Lower lobe of right lung (tissue), 2 donors: ENCODE measurements around the gene FSTL4. TPM values are rescaled to one million over a fixed set of nuclear protein-coding genes. Genes with fewer than 3 reads are reported as not detected.

Source experiments
- ATAC-seq, 2 donors: fragments of 200-7000 bp; cut with Tn5 transposase; one replicate each; pipeline ENCODE4 v1.9.1; 2020 to 2022; ENCODE audit warnings: mild to moderate bottlenecking in 2 of 2, moderate library complexity in 2 of 2
- DNase-seq: peaks from one replicate; pipeline ENCODE4 v3.0.0-alpha.2; 2020
- H3K27ac ChIP-seq: fragments of 200-600 bp; one replicate; pipeline ENCODE4 v1.8.0; 2022
- H3K27me3 ChIP-seq: fragments of 200-600 bp; one replicate; pipeline ENCODE4 v1.8.0; 2022; ENCODE audit warnings: low read depth
- H3K36me3 ChIP-seq: fragments of 200-600 bp; one replicate; pipeline ENCODE4 v1.8.0; 2022; ENCODE audit warnings: mild to moderate bottlenecking
- H3K4me1 ChIP-seq: fragments of 200-600 bp; one replicate; pipeline ENCODE4 v1.8.0; 2022
- H3K4me3 ChIP-seq: fragments of 200-600 bp; one replicate; pipeline ENCODE4 v1.8.0; 2022; ENCODE audit warnings: mild to moderate bottlenecking
- H3K9me3 ChIP-seq: fragments of 200-600 bp; one replicate; pipeline ENCODE4 v1.8.0; 2022
- intact Hi-C: fragments of 100-400 bp; cut with DNase I; formaldehyde crosslinking; loops from one replicate; pipeline ENCODE4 v1.11.0; 2022
- total RNA-seq: library from RNA; stranded (reverse); fragmentation: NEBNext Ultra II Directional; extraction: Animal tissue kit (Norgen Biotek cat#: 25700); gene quantifications from one replicate; pipeline ENCODE4 v1.2.1, GENCODE V29; 2021
- TF ChIP-seq, protein P1 (sequence below): fragments of 200-600 bp; IDR thresholded peaks from one replicate; pipeline ENCODE4 v1.8.0; 2022; ENCODE audit warnings: antibody characterized with exemption, mild to moderate bottlenecking
- donor health status: DM: no; HTN: yes; CAD: no; lungs with severe emphysema.

FSTL4 gene
- total RNA-seq, 1 donor from 2014 or later, result 1.9 TPM

DNA sequence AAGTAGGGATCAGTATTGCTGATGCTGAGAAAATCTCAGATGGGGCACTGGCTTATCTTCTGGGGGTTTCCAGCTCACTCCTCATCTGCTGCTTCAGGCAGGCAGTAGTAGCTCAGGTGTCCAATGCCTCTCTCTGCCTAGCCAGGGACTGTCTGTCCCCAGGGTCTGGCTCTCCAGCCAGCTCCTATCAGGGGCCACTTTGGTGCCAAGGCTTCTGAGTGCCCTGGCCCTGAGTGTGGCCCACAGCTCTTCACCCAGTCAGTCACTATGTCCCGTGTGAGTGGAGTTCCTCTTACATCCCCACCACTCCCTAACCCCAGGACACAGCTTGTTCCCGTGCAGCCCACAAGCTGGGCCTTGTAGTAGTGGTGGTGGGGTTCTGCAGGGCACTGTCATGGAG, 309.0 kb downstream of the FSTL4 start:
- Histone ChIP-seq H3K4me1 (no peaks in the 10 kb centered on the region), H3K4me3 (no peak overlapping the region), H3K27ac (no peak overlapping the region), H3K27me3 (no peaks in the 10 kb centered on the region), H3K36me3 (no peaks in the 10 kb centered on the region), H3K9me3 (no peaks in the 10 kb centered on the region)
- TF ChIP-seq, protein P1, sequence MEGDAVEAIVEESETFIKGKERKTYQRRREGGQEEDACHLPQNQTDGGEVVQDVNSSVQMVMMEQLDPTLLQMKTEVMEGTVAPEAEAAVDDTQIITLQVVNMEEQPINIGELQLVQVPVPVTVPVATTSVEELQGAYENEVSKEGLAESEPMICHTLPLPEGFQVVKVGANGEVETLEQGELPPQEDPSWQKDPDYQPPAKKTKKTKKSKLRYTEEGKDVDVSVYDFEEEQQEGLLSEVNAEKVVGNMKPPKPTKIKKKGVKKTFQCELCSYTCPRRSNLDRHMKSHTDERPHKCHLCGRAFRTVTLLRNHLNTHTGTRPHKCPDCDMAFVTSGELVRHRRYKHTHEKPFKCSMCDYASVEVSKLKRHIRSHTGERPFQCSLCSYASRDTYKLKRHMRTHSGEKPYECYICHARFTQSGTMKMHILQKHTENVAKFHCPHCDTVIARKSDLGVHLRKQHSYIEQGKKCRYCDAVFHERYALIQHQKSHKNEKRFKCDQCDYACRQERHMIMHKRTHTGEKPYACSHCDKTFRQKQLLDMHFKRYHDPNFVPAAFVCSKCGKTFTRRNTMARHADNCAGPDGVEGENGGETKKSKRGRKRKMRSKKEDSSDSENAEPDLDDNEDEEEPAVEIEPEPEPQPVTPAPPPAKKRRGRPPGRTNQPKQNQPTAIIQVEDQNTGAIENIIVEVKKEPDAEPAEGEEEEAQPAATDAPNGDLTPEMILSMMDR, result no peak
- intact Hi-C loops, result no loop called here
- no peak for DNase-seq
- ATAC-seq, result no peak

DNA sequence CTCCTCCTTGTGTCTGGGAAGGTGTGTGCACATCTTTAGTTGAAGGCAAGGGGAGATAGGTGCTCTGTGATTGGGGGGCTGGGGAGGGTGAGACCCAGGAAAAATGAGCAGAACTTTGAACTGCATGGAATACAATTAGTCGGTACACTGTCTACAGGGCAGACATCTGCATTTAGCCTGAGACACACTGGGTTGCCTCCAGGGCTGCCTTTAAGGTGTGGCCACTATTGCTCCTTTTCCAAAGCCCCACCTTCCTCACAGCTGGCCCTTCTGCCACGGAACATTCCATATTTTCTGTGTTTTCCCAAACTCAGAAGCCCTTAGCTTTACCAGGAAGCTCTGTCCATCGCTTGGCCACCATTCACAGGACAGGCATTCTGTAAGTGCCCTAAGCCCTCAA, 312.6 kb downstream of the FSTL4 start:
- DNase-seq (no peak), ATAC-seq (no peak)
- Histone ChIP-seq H3K4me3 (no peak overlapping the region), H3K9me3 (no peaks in the 10 kb centered on the region), H3K27me3 (no peaks in the 10 kb centered on the region), H3K27ac (no peak overlapping the region), H3K4me1 (no peaks in the 10 kb centered on the region), H3K36me3 (no peaks in the 10 kb centered on the region)
- TF ChIP-seq, protein P1, result no peak
- intact Hi-C loops, result no loop called here

DNA sequence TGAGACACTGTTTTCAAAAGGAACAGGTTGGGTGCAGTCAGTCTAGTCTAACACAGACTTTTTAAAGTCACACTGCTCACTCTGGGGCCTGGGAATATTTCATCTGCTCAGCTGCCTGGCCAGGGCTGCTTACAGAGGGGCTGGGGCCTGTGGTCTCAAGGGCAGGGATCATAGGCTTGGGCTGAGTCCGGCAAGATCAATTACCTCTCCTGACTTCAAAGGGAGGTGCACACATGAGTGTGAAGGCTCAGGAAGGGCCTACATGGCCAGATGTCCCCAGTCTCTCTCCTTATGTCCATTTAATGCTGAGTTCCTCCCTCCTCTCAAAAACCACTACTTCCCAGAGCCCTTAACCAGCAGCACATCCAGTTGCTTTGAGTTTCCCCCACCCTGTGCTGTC, 313.3 kb downstream of the FSTL4 start:
- ATAC-seq, result no peak
- H3K27ac ChIP-seq, result no peak overlapping the region
- no peak overlapping the region for H3K4me3 ChIP-seq
- H3K4me1 ChIP-seq, result no peaks in the 10 kb centered on the region
- TF ChIP-seq, protein P1, result no peak
- H3K9me3 ChIP-seq, result no peaks in the 10 kb centered on the region
- intact Hi-C loops, result no loop called here
- no peaks in the 10 kb centered on the region for H3K27me3 ChIP-seq
- no peak for DNase-seq
- H3K36me3 ChIP-seq, result no peaks in the 10 kb centered on the region

DNA sequence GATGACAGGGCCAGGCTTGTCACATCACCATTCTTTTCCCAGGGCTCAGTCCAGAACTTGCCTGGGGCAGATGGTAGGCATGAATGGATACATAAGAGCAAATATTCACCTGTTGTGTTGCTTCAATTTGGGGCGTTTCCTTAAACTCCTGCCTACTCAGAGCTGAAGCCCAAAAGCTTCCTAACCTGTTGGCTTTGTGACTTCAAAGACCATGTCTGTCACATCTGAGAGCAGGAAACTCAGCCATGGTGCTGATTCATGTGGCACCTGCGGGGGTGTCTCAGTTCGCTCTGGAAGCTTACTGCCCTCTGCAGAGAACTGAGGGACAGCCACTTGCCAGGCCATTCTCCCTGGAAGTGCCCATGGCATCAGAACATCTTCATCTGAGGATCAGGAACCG, 313.9 kb downstream of the FSTL4 start:
- TF ChIP-seq, protein P1, result no peak
- DNase-seq, result no peak

DNA sequence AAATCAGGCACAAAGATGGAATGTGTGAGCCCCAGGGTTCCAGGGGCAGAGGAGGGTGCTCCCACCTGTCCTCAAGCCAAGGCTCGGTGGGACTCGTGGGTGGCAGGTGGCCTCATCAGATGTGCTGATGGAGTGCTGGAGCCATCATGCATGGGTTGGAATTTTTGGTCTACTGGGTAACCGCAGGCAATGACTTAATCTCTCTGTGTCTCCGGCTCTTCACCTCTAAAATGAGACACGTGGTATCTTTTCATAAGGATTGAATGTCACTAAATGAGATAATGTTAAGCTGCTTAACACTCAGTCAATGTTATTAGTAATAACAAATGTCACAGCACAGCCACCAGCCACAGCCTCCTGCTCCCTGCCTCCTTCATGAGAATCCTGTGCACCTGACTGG, 315.0 kb downstream of the FSTL4 start:
- ATAC-seq (no peak), DNase-seq (no peak)
- no peak overlapping the region for H3K27ac ChIP-seq
- H3K36me3 ChIP-seq, result no peaks in the 10 kb centered on the region
- TF ChIP-seq, protein P1, result no peak
- no peaks in the 10 kb centered on the region for H3K9me3 ChIP-seq
- no peaks in the 10 kb centered on the region for H3K27me3 ChIP-seq
- H3K4me3 ChIP-seq, result no peak overlapping the region
- H3K4me1 ChIP-seq, result no peaks in the 10 kb centered on the region
- intact Hi-C loops, result no loop called here

More for the DNA sequence above, 313.9 kb downstream of the FSTL4 start:
- H3K27me3 ChIP-seq, result no peaks in the 10 kb centered on the region
- no peaks in the 10 kb centered on the region for H3K9me3 ChIP-seq
- intact Hi-C loops, result no loop called here
- H3K4me3 ChIP-seq, result no peak overlapping the region
- no peaks in the 10 kb centered on the region for H3K36me3 ChIP-seq
- no peak overlapping the region for H3K27ac ChIP-seq
- ATAC-seq, result no peak
- no peaks in the 10 kb centered on the region for H3K4me1 ChIP-seq

DNA sequence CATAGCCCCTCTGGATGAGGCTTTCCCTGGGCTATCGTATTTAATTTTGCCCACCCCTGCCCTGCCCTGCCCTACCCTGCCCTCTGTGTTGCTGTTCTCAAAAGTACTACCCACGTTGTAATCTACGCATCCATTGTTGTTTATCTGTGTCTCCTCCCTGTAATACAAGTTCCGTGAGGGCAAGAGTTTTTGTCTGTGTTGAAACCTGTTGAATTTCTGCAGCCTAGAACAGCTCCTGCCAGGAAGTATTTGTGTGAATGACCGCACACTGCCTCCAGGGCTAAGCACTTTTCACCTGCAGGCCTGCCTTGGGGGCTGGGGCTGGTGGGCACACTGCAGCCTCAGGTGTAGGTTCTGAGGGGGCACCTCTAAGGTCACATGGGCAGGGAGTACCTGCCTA, 315.7 kb downstream of the FSTL4 start:
- no peaks in the 10 kb centered on the region for H3K9me3 ChIP-seq
- TF ChIP-seq, protein P1, result no peak
- no peak overlapping the region for H3K27ac ChIP-seq
- no peaks in the 10 kb centered on the region for H3K4me1 ChIP-seq
- H3K27me3 ChIP-seq, result no peaks in the 10 kb centered on the region
- DNase-seq (no peak), ATAC-seq (no peak)
- no peak overlapping the region for H3K4me3 ChIP-seq
- H3K36me3 ChIP-seq, result no peaks in the 10 kb centered on the region
- intact Hi-C loops, result no loop called here
